ENCODE results near the gene BCAS3.

GRCh38 chr17:61420052-61420451 lies 742.4 kb downstream of the BCAS3 start:
- TF ChIP-seq CTCF (IDR thresholded peaks at IDR 0.05): no peak
- TF ChIP-seq ZFX (IDR thresholded peaks at IDR 0.05; ENCODE audit: borderline replicate concordance): no peak
